ENCODE results near the gene BAHD1.

DNA sequence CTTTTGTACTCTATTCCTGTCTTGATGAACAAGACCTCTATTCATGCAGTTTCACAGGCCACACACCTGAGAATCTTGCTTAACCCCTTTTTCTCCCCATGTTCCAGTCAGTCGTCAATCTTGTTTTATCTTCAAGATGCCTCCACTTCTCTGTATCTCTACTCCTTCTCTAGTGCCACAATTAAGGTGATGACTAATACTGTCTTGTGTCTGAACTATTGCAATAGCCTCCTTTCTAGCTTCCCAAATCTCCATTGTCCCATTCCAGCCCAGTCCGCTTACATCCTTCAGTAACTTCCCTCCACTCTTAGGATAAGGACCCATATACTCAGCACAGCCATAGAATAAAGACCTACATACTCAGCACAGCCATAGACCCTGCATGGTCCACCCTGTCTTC lies 54.8 kb downstream of the BAHD1 start:
- TF ChIP-seq, protein P1, sequence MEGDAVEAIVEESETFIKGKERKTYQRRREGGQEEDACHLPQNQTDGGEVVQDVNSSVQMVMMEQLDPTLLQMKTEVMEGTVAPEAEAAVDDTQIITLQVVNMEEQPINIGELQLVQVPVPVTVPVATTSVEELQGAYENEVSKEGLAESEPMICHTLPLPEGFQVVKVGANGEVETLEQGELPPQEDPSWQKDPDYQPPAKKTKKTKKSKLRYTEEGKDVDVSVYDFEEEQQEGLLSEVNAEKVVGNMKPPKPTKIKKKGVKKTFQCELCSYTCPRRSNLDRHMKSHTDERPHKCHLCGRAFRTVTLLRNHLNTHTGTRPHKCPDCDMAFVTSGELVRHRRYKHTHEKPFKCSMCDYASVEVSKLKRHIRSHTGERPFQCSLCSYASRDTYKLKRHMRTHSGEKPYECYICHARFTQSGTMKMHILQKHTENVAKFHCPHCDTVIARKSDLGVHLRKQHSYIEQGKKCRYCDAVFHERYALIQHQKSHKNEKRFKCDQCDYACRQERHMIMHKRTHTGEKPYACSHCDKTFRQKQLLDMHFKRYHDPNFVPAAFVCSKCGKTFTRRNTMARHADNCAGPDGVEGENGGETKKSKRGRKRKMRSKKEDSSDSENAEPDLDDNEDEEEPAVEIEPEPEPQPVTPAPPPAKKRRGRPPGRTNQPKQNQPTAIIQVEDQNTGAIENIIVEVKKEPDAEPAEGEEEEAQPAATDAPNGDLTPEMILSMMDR (IDR thresholded peaks at IDR 0.05): no peak
- no peak for TF ChIP-seq POLR2A (IDR thresholded peaks at IDR 0.05)
